GM19035 (cell line): ENCODE data around the gene BIRC7.

Experiments used
- ATAC-seq: cut with Tn5 transposase; IDR thresholded peaks from one replicate; pipeline ENCODE4 v1.9.1; 2021; ENCODE audit not compliant: unreplicated experiment

BIRC7 gene, protein sequence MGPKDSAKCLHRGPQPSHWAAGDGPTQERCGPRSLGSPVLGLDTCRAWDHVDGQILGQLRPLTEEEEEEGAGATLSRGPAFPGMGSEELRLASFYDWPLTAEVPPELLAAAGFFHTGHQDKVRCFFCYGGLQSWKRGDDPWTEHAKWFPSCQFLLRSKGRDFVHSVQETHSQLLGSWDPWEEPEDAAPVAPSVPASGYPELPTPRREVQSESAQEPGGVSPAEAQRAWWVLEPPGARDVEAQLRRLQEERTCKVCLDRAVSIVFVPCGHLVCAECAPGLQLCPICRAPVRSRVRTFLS

DNA sequence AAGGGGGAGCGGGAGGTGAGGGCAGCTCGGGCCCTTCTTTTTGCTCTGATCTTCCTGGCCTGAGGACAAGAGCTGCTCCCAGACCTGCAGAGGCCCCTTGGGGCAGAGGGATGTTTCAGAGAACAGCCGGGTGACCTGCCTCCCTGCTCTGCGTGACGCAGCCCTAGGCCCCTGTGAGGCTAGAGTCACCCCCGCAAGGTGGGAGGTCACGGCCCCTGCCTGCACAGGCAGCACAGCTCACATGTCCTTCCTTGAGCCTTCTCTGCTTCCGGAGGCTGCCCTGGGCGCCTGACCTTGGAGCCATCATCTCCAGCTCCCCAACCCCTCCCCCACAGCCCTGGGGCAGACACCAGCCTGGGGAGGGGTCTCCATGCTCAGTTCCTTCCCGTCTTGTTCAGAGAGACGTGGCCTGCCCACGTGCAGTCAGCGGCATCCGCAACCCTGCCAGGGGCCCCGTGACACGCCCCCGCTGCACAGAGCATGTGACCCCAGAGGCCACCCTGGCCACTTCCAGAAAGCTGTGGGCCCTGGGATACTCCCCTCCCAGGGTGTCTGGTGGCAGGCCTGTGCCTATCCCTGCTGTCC lies at the start of gene BIRC7:
BIRC7 (plus strand) TSS at position 507 of the 585 bp plus-strand sequence. CDS start 192 bp downstream, outside the sequence.
- no peak for ATAC-seq

DNA sequence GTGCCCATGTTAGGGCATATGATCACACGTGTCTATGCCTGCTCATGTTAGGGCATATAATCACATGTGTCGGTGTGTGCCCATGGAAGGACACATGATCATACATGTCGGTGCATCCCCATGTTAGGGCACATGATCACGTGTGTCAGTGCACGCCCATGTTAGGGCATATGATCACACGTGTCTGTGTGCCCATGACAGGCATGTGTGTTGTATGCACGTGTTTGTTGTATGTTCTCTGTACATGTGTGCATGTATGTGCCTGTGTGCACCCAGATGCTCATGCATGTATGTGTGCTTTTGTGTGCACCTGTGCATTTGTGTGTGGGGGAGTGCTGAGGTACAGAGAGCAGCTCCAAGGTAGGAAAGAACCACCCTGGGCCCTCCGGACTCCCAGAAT lies 49.6 kb upstream of the BIRC7 start:
- ATAC-seq, result no peak

DNA sequence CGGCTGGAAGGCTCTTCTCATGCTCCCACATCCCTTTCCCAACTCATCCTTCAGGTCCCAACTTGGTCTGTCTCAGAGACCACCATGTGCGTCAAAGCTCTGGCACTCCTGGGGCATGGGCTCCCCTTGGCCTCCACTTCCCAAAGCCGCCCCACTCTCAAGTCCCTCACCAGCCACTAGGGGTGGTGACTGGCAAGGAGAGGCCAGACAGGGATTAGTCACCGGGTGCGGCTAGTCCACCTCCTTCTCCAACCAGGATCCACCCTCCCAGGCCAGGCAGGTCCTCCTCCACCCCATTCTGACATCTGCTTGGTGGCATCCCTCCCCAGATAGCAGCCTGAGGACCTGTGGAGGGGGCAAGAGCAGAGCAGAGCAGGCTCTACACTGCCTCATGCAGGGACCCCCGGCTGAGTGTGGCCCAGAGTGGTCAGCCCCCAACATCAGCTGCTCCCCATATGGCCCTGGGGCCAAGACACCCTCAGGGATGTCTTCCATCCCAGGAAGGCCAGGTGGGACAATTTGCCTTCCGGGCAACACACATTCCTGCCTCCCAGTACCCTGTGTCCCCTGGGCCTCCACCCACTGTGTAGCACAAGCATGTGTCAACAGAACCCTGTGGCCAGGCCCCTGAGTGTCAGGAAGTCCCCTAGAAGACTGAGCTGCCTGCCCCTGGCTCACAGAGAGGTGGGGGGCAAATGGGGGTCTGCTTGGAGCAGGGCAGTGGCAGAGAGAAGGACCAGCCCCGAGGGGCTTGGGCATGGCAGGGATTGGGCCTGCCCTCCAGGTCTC lies 49.0 kb upstream of the BIRC7 start:
- no peak for ATAC-seq

DNA sequence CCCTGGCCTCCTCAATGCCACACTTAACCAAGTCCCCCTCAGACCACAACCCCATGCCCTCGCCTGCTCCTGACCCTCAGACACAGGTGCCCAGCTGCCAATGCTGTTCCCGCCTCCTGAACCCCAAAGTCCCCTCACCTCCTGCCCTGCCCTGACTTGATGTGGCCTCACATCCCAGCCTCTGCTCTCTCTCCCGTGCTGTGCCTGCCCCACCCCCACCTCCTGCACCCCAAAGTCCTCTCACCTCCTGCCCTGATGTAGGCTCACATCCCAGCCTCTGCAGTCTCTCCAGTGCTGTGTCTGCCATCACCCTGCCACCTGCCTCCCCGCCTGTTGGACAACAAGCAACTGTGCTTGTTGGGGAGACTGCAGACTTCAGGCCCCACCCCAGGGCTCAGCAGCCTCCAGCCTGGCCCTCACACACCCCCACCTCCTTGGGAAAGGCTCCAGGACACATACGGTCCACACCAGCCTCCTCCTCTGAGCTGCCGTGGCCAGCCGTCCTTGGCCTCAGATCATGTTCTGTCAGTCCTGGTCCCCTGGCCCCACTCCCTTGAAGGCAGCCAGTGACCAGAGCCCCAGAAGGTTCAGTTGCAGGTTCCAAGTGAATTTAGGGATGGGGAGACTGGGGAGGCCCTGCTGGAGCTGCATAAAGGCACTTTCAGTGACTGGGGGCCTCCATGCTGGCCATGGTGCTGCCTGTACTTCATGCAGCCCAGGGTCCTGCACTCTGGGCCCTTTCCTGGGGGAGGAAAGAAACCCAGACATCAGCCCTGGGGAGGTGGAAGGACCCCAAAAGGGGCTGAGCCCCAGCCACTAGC lies 48.2 kb upstream of the BIRC7 start:
- ATAC-seq, result no peak

DNA sequence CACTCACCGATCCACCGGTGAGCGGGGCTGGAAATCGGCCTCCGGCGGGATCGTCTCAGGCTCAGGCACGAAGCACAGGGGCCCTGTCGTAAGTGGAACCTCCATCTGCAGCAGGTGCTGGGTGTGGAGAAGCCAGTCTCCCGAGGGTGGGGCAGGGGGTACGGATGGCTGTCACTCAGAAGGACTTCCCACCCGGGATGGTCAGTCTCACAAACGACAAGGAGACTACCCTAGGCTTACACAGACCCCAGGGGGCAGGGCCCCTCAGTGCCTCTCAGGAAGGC lies 47.6 kb upstream of the BIRC7 start:
- ATAC-seq, result no peak

DNA sequence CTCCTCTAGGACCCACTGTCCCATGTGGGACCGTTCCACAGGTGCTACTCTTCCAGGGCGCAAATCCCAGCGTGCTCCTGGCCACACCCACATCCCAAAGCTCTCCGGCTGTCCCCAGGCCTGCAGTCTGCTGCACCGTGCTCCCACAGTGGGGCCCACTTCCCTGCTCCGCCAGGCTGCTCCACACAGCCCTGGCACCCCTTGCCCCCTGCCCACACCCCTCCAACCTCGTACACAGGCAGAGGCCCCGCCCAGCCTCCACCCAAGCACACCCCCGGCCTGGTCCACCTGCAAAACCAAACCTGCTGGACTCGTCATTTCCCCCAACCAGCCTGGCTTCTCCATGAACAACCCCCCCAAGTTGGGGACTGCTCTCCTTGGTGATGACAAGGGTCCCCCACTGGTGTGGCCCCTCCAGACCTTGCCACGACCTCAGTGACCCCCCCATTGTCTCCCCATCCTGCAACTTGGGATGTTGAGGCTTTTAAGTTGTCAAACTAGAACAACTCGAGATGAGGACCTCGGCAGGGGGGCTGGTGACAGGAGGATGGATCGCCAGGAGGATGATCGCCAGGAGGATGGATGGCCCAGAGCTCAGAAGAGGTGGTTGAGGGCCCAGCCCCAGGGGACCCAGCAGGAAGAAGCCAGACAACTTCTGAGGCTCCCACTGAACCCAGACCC lies 46.9 kb upstream of the BIRC7 start:
- ATAC-seq, result no peak

DNA sequence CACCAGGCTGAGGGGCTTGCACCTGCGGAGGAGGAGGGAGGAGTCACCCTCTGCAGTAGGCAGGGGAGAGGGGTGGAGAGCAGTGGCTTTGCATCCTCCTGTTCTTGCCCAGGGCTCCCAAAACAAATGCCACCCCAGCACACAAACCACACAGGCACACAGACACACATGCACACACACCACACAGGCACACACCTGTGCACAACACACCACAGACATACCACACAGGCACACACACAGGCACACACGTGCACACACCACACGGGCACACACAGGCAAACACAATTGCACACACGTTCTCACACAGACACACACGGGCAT lies 46.4 kb upstream of the BIRC7 start:
- ATAC-seq, result no peak

DNA sequence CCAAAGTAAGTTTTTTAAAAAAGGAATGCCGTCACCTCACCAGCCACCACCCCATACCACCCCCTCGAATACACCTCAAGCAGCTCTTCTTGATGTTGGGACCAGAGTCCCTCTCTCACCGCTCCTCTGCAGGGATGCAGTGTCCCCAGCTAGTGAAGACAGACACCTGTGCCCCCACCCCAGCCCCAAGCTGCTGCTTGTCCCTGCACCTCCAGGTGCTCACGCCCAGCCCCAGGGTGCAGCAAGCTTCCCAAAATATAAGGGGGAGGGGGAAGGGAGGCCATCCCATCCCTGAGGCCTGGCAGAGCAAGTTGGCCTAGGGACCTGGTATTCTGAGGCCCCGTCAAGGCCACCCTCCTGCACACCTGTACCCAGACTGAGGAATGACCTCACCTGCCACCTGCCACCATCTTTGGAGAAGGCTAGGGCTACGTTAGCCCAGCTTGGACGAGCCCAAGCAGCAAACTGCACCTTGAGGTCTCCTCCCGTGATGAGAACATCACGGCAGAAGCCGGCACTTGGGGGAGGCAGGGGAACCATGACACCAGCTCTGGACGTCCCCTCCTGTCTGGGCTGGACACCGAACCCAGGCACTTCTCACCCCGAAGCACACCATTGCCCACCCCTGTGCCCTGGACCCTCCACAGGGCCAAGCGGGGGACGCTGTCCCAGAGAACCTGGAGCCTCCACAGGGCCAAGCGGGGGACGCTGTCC lies 45.7 kb upstream of the BIRC7 start:
- no peak for ATAC-seq

DNA sequence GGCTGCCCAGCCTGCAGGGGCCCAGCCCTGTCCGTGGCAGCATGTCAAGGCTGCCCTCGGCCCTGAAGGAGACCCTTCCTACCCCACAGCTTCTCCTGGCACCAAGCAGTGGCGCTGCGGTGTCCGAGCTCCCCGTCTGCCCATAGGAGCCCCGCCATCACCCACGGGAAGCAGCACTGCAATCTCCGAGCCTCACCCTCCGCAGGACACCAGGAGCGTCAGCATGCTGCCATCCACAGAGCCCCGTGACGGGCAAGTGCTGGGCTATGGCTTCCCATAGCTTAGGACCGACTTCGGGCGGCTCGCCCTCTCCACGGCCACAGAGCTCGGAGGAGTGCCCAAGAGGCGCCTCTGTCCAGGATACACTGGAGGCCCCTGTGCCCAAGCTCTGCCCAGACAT lies 44.9 kb upstream of the BIRC7 start:
- no peak for ATAC-seq

DNA sequence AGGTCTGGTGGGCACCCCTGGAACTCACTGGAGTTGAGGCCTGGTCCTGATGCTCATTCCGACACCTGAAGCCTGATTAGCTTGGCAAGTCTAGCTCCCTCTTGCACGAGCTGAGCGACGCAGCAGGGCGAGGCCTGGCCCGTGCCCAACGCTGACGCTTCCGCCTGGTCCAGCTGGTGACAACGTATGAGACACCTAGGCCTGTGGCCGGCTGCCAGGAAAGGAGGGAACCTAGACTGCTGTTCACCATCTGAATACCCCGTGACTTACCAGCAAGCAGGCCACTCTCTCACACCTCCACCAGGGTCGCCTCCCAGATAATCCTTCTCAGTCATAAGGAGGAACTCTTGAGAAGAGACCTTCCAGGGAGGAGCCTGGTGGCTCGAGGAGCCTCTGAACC lies 44.3 kb upstream of the BIRC7 start:
- no peak for ATAC-seq

DNA sequence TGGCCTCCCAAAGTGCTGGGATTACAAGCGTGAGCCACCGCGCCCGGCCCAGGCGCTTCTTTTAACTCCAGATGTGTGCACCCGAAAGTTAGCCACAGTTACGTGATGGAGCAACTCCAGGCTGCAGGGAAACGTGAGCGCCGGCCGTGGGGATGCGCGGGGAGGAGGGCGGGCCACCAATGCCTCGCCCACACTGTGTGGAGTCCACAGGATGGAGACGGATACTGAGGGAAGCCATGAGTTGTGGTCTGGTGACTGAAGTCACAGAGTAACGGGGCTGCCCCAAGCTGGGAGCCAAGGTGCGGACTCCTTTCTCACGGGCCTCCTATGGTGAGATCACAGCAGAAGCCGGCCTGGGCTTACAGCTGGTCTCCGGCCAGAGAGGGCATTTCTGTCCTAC lies 43.0 kb upstream of the BIRC7 start:
- no peak for ATAC-seq

DNA sequence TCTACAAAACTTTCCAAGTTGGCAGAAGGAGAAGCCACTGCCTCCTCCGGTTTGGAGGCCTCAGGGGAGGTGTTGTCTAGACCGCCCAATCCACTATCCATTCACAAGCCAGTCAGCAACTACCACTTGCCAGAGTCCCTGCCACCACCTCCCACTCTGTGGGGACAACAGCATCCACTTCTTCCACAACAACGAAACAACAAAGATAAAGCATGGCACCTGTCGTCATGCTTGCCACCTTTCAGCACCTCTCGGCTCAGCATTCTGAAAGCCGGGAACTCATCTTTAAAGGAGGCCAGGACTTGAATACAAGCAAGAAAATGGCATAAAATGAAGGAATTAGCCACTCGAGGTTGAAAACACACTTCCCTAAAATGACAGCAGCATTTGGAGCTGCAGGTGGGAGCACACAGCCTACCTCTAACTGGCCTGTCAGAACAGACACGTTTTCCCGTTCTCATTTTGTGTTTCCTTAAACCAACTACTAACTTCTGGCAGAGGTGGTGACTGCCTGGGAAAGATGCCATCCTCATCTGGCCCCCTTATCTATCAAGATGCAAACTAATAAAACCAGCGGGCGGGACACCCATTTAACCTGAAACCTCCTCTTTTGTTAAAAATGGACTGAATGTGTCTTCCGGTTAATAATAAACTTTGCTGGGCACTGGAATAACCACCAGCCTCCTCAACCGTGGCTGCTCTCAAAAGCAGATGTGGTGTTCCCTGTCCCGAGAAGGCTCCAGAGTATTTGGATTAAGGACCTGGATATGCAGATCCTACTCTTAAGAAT lies 41.5 kb upstream of the BIRC7 start:
- no peak for ATAC-seq

DNA sequence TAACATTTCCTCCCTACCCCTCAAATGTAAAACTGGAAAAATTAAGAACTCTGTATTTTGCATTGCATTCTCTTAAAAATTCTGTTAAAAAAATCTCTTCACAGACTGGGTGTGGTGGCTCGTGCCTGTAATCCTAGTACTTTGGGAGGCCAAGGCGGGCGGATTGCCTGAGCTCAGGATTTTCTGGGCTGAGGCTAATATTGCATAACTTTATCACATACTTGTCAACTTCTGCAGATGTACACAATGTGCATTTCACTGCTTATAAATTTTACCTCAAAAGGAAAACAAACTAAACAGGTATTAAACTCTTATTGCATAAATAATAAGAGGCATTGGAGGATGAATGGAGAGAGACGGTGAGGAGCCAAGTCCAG lies 40.9 kb upstream of the BIRC7 start:
- ATAC-seq, result no peak

DNA sequence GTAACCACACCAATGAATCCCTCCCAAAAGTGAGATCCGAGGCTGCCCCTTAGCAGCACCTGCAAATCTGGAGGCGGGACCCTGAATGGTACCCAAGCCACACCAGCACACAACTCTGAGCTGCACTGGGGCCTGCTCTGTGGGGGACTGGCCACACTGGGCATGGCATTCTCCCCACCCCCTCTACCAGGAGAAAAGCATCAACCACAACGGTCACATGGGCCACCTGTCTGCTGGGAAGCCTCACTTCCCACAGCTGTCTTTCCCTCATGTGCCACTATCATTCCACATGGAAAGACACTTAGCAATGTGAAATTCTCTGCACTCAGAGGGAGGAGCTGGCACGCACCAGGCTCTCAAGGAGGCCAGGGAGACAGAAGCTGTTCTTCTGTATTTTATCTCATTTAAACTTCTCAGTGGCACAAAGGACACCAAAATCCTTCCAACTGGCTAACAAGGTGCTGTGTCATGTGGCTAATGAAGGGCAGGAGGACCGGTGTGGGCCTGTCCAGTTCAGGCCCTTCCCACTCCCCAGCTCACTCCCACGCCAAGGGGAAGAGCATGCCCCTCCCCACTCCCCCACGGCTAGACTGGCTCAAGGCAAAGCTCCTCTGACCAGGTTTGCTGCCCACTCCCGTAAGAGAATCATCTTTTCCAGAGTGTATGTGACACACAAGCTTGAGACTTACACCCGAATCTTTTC lies 38.8 kb upstream of the BIRC7 start:
- ATAC-seq, result no peak

DNA sequence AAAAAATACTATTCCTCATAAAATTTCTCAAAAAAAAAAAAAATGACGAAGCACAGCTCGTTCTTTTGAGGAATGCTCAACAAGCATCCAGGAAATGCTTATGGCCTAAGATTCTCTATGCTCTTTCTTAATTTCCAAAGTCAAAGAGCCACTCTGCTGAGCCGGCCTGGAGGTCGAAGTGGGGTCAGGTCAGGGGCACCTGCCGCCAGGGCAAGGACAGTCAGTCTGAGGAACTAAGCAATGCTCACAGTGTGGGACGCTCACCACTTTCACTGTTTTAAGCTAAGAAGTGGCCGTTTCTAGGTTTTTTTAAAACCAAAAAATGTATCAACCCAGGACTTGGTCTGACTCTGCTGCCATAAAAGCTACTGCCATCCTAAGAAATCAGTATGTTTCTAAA lies 37.1 kb upstream of the BIRC7 start:
- ATAC-seq, result no peak

DNA sequence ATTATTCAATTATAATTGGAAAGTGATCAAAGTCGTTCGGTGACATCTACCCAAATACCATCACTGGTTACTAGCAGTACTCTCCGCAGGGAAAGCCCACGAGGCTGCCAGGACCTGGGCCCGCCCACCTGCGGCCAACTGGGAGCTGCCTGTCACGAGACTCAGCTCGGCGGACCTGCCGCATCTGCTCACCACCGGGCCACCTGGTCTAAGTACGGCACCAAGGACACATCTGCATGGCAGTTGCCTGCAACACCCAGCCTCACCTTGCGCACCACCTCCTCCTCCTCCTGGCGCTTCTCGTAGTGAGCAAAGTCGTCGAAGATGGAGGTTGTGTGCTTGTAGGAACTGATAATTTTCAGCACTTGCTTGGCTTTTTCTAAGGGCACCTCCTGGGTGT lies 33.7 kb upstream of the BIRC7 start:
- no peak for ATAC-seq

DNA sequence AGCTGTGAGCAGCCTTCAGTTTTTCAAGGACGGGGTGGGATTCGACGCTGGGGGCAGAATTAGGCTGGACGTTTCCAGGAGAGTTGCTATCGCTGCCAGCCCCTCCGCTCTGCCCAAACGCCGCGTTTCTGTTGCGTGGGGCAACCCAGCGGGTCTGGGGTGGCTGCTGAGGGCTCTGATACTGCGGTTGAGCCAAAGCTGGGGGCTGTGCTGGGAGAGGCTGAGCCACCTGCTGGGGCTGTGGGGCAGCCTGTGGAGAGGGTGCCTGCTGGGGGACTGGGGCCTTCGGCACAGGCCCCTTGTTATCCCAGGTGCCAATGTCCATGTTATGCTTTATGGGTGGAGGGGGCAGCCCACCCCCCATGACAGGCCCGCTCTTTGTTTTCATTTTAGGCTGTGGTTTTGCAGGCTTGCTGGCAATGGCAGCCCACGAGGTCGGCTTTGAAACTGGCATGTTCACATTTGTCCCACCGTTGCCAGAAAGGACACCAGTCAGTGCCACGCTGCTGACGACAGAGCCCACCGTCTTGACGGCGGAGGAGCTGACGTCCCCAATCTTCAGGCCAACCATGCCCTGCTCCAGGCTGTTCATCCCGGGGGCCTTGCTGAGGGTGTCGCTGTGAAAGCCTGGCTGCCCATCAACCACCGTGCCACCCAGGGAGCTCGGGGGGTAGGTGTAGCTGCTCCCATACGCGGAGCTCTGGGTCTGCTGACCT lies 32.7 kb upstream of the BIRC7 start:
- ATAC-seq, result no peak

DNA sequence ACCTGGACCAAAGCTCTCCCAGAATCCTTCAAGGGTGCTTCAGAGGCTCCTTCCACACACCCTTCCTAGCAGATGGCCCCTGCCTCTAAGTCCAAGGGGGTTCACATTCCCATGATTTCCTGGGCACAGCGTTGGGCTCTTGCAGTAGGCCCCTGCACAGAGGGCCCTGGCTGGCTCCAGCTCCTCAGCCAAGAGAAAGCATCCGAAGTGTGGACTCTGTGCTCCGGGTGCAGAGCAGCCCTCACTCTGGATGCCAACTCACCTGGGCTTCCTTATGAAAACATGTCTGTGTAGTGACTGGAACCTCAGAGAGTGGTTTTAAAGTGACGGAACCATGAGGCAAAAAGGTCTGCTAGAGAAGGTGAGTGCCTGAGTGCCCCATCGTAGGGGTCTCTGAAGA lies 31.3 kb upstream of the BIRC7 start:
- no peak for ATAC-seq

DNA sequence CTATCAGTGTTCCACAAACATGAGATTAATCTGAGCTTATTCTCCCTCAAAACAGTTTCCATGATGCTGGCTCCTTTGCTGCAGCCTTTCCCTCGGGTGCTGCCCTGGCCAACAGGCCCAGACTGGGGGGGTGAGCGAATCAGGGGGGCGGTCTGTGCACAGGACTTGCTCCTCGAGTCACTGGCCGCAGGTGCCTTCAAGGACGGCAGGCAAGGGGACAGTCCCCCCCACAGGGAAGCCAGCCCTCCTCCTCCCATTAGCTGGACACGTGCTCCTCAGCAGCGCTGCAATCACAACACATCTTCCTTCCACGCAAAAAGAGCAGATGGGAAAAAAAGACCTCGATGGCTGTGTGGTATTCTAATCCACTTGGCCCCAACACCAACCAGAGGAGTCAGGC lies 29.8 kb upstream of the BIRC7 start:
- no peak for ATAC-seq
